Fibroblast of peridontal ligament (primary cell): ENCODE results near the gene LPIN2.
"Not testable (repeated sequence)": the region's sequence is repeated elsewhere in the genome, so short reads cannot be mapped to it uniquely, and the experiment has no call there.

Source experiments
- DNase-seq: peaks from one replicate; pipeline ENCODE4 v3.0.0-alpha.2; 2010; ENCODE audit errors: extremely low read depth

The LPIN2 gene

GRCh38 chr18:3005462-3005861 is 7.5 kb downstream of the LPIN2 start:
- DNase-seq = no peak

- DNase-seq = not testable (repeated sequence)
Measured at GRCh38 chr18:3003766-3004165, 9.2 kb downstream of the LPIN2 start.

- no peak for DNase-seq
Measured at GRCh38 chr18:3002732-3003131, 10.2 kb downstream of the LPIN2 start.

GRCh38 chr18:2998644-2999043 is 14.3 kb downstream of the LPIN2 start:
- no peak for DNase-seq

- DNase-seq = peak; percentile 35
Measured at GRCh38 chr18:2997846-2998564, 14.9 kb downstream of the LPIN2 start.

GRCh38 chr18:2997429-2997828 is 15.5 kb downstream of the LPIN2 start:
- no peak for DNase-seq

- no peak for DNase-seq
Measured at GRCh38 chr18:2994603-2995432, 18.1 kb downstream of the LPIN2 start.

GRCh38 chr18:2994020-2994589 is 18.8 kb downstream of the LPIN2 start:
- no peak for DNase-seq

GRCh38 chr18:2992995-2993877 is 19.7 kb downstream of the LPIN2 start:
- DNase-seq = no peak

- no peak for DNase-seq
Measured at GRCh38 chr18:2990956-2991640, 21.8 kb downstream of the LPIN2 start.

- DNase-seq = peak; percentile 90
Measured at GRCh38 chr18:2987876-2988790, 24.8 kb downstream of the LPIN2 start.

GRCh38 chr18:2986150-2986865 is 26.6 kb downstream of the LPIN2 start:
- peak; percentile 73 for DNase-seq

GRCh38 chr18:2985628-2986027 is 27.3 kb downstream of the LPIN2 start:
- peak; percentile 53 for DNase-seq

GRCh38 chr18:2984703-2985261 is 28.2 kb downstream of the LPIN2 start:
- no peak for DNase-seq

- DNase-seq = no peak
Measured at GRCh38 chr18:2984091-2984490, 28.9 kb downstream of the LPIN2 start.

- peak; percentile 77 for DNase-seq
Measured at GRCh38 chr18:2983296-2983695, 29.6 kb downstream of the LPIN2 start.

- no peak for DNase-seq
Measured at GRCh38 chr18:2982452-2983269, 30.3 kb downstream of the LPIN2 start.

- DNase-seq = no peak
Measured at GRCh38 chr18:2982022-2982421, 30.9 kb downstream of the LPIN2 start.
